BJ (cell line): ENCODE results near the gene OR52A1. TPM values are rescaled to one million over a fixed set of nuclear protein-coding genes. Genes with fewer than 3 reads are reported as not detected.

ENCODE experiments used
- CTCF ChIA-PET: fragments of 350-600 bp; formaldehyde crosslinking; extraction: SDS; loops from one replicate; lab custom pipeline; 2021; ENCODE audit warnings: antibody characterized with exemption, inconsistent platforms; lab: Yijun Ruan, JAX
- POLR2A ChIA-PET: fragments of 300-600 bp; sonication (Branson Sonifier 250); formaldehyde crosslinking; extraction: SDS; loops from one replicate; lab custom pipeline; 2021; ENCODE audit warnings: antibody characterized with exemption; lab: Charles Lee
- DNase-seq: peaks from one replicate; pipeline ENCODE4 v3.0.0-alpha.2; 2011; ENCODE audit warnings: low read depth
- H3K27me3 ChIP-seq: 2 replicates; pipeline ENCODE4 v1.6.0; 2011; ENCODE audit warnings: low read length; ENCODE audit not compliant: control insufficient read depth, insufficient read depth
- H3K36me3 ChIP-seq: 2 replicates; pipeline ENCODE4 v1.5.1; 2011; ENCODE audit warnings: low read length; ENCODE audit not compliant: control insufficient read depth, insufficient read depth
- H3K4me3 ChIP-seq: 2 replicates; pipeline ENCODE4 v1.5.1; 2011; ENCODE audit warnings: low read depth, mild to moderate bottlenecking, control low read depth, low read length
- CTCF ChIP-seq: IDR thresholded peaks from 2 replicates; pipeline ENCODE4 v1.5.1; 2011; ENCODE audit warnings: low read depth, mild to moderate bottlenecking, control low read depth, inconsistent platforms, low read length, moderate library complexity; ENCODE audit not compliant: insufficient read depth
- polyA plus RNA-seq: library from polyadenylated mRNA; depleted of rRNA; stranded (reverse); fragments of >200 nt; gene quantifications from 2 replicates; pipeline ENCODE4 v1.2.3, GENCODE V29; 2011

Gene OR52A1
- polyA plus RNA-seq, 1 experiment = not detected

- Histone ChIP-seq H3K27me3 (no peaks in the 10 kb centered on the region), H3K4me3 (no peak overlapping the region), H3K36me3 (no peaks in the 10 kb centered on the region)
- ChIA-PET POLR2A (no interaction called here), CTCF (interaction anchor here (1.0 to 1.5 kb wide), 3 partner anchors 11 to 185 kb away, joined by 3 to 6 read pairs (median 4); no protein-coding TSS in a partner anchor)
- TF ChIP-seq CTCF = no peak
- DNase-seq = no peak
These were observed 42.2 kb upstream of the OR52A1 start for GRCh38 chr11:5196731-5197130.

GRCh38 chr11:5196067-5196466, 41.5 kb upstream of the OR52A1 start:
- no peak for DNase-seq
- CTCF ChIA-PET = no interaction called here
- Histone ChIP-seq H3K27me3 (no peaks in the 10 kb centered on the region), H3K36me3 (no peaks in the 10 kb centered on the region), H3K4me3 (no peak overlapping the region)
- TF ChIP-seq CTCF = no peak
- POLR2A ChIA-PET = no interaction called here

- CTCF ChIA-PET = interaction anchor here (0.6 kb wide), 1 partner anchor 11 kb away, joined by 3 read pairs; no protein-coding TSS in a partner anchor
- TF ChIP-seq CTCF = no peak
These were observed 38.2 kb upstream of the OR52A1 start for GRCh38 chr11:5192738-5193137.

GRCh38 chr11:5188201-5188600, 33.6 kb upstream of the OR52A1 start:
- TF ChIP-seq CTCF = no peak
- Histone ChIP-seq H3K36me3 (no peaks in the 10 kb centered on the region), H3K27me3 (no peaks in the 10 kb centered on the region), H3K4me3 (no peak overlapping the region)
- DNase-seq = no peak
- CTCF ChIA-PET = interaction anchor here (0.7 kb wide), 1 partner anchor 37 kb away, joined by 6 read pairs; no protein-coding TSS in a partner anchor
- POLR2A ChIA-PET = no interaction called here

More at GRCh38 chr11:5192738-5193137, 38.2 kb upstream of the OR52A1 start:
- Histone ChIP-seq H3K36me3 (no peaks in the 10 kb centered on the region), H3K4me3 (no peak overlapping the region), H3K27me3 (no peaks in the 10 kb centered on the region)
- POLR2A ChIA-PET = no interaction called here
- DNase-seq = no peak

GRCh38 chr11:5178046-5178837, 23.7 kb upstream of the OR52A1 start:
- DNase-seq = no peak
- Histone ChIP-seq H3K36me3 (no peaks in the 10 kb centered on the region), H3K27me3 (no peaks in the 10 kb centered on the region), H3K4me3 (no peak overlapping the region)
- ChIA-PET POLR2A (no interaction called here), CTCF (no interaction called here)
- no peak for TF ChIP-seq CTCF
